Stomach (tissue), 9 donors: ENCODE data around the gene LSM7. TPM values are rescaled to one million over a fixed set of nuclear protein-coding genes. Genes with fewer than 3 reads are reported as not detected.
A peak's percentile ranks its signal among the peaks of the same experiment; 100 is the strongest.

ENCODE experiments used
- DNase-seq, 2 donors: peaks; one replicate each; pipeline versions ENCODE4 v3.0.0 to v3.0.0-alpha.2; 2013 to 2019
- H3K27ac ChIP-seq, 5 donors: fragments of 200-600 bp in 4 of 5; sonication (generic) in 4 of 5; one replicate each; pipeline ENCODE4 v1.5.1; 2013 to 2019; ENCODE audit warnings: mild to moderate bottlenecking in 1 of 5, moderate library complexity in 1 of 5
- H3K27me3 ChIP-seq, 3 donors: fragments of 200-600 bp; sonication (generic); one replicate each; pipeline ENCODE4 v1.5.1; 2017 to 2019; ENCODE audit warnings: mixed run types in 1 of 3
- H3K36me3 ChIP-seq, 4 donors: fragments of 200-600 bp; sonication (generic); 1 replicate in 3 of 4; 2 replicates in 1 of 4; pipeline ENCODE4 v1.5.1; 2016 to 2019
- H3K4me1 ChIP-seq, 4 donors: fragments of 200-600 bp; sonication (generic); one replicate each; pipeline ENCODE4 v1.5.1; 2016 to 2019
- H3K4me3 ChIP-seq, 4 donors: fragments of 200-600 bp; sonication (generic) in 3 of 4; one replicate each; pipeline ENCODE4 v1.5.1; 2016 to 2019; ENCODE audit warnings: mild to moderate bottlenecking in 1 of 4
- H3K9me3 ChIP-seq, 4 donors: fragments of 200-600 bp; sonication (generic); one replicate each; pipeline ENCODE4 v1.5.1; 2016 to 2019
- CTCF ChIP-seq, 7 experiments: fragments of 450-650 bp in 4 of 7; fragments of 200-600 bp in 3 of 7; sonication (generic) in 3 of 7; IDR thresholded peaks; one replicate each; pipeline ENCODE4 v1.5.1; 2016 to 2019; ENCODE audit warnings: antibody characterized with exemption in 7 of 7, control low read depth in 2 of 7, mild to moderate bottlenecking in 1 of 7
- EP300 ChIP-seq: sonication (generic); formaldehyde crosslinking; IDR thresholded peaks from one replicate; pipeline ENCODE4 v1.6.1; 2017; ENCODE audit warnings: antibody characterized with exemption
- POLR2A ChIP-seq, 4 donors: fragments of 450-650 bp; IDR thresholded peaks; one replicate each; pipeline ENCODE4 v1.6.1; 2016; ENCODE audit warnings: antibody characterized with exemption in 4 of 4, control low read depth in 2 of 4, mild to moderate bottlenecking in 1 of 4, moderate library complexity in 1 of 4
- POLR2AphosphoS5 ChIP-seq, 3 donors: sonication (generic); formaldehyde crosslinking; IDR thresholded peaks; one replicate each; pipeline ENCODE4 v1.6.1; 2016; ENCODE audit warnings: antibody characterized with exemption in 3 of 3
- WGBS, 5 donors: extraction: QIAGEN DNeasy Blood & Tissue Kit in 3 of 5; methylation state at CpG; one replicate each; pipeline versions ENCODE4 v1.1.5 to v1.1.7; 2013 to 2018; 5-methylcytosine and 5-hydroxymethylcytosine counted together
- intact Hi-C: fragments of 100-400 bp; cut with DNase I; formaldehyde crosslinking; loops from one replicate; pipeline ENCODE4 v1.15.1; 2023; ENCODE audit warnings: low total_unique reads
- polyA plus RNA-seq, 3 donors: library from polyadenylated mRNA; stranded (reverse); fragments of 200-250 nt; gene quantifications; one replicate each; pipeline ENCODE4 v1.2.3, GENCODE V29; 2013
- total RNA-seq, 5 donors: library from RNA; depleted of rRNA; stranded (reverse); fragments of >200 nt; gene quantifications; one replicate each; pipeline versions ENCODE4 v1.1.0 to v1.2.3, GENCODE V29; 2014 to 2016
- donor health status: healthy with polysubstance abuse.
- donor health status: Bipolar disorder and iron deficiency.
- donor health status: healthy.

Gene LSM7
- total and polyA plus RNA-seq, 8 donors = 9.8 to 332 (median 87.5) TPM

DNA sequence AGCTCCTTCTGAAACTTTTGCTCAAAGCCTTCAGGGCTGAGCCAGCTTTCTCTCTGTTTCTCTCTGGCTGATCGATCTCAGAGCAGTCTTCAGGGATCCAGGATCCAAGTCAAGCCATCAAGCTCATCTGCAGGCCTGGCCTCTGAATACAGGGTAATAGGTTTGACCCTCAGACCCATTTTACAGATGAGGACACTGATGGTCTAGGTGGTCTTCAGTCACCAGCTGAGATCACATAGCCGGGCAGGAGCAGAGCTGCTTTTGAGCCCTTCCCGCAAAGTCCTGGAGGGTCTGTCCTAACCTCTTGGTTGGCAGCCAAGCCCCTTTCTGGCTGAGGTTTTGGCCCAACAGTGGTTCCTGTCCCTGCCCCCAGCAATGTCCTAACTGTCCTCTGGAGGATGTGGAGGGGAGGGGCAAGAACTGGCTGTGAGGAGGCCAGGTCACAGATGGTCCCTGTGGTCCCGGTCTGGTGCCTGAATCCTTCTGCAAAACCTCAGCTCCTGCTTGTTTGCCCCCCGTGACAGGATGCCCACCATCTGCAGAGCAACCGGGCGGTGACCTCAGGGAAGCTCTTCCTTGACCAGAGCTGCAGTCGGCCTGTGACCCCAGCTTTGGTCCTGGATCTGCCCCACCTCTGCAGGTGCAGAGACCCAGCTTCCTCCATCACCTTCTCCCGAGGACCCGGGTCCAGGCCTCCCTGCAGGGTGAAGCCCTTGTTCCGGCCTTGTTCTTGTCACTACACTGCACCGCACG lies 40.6 kb downstream of the LSM7 start:
- peaks cover 14 to 73% (median 45%) of the 10 kb centered on the region in 3 donors for H3K27me3 ChIP-seq
- intact Hi-C loops = loop anchor here (10.0 kb wide), 1 partner anchor 157 kb away; no protein-coding TSS in a partner anchor
- H3K4me1 ChIP-seq = peaks cover 27 to 40% (median 31%) of the 10 kb centered on the region in 4 donors
- no peaks in the 10 kb centered on the region for H3K9me3 ChIP-seq
- no peak for DNase-seq
- peak overlapping the region in 2 of 5 donors; percentile 75 to 84 for H3K27ac ChIP-seq
- no peaks in the 10 kb centered on the region for H3K36me3 ChIP-seq
- 69 to 83% (median 74%) methylated on average over 12 to 13 of the region's 13 CpGs for WGBS, 5 donors
- H3K4me3 ChIP-seq = no peak overlapping the region
- TF ChIP-seq POLR2AphosphoS5 (IDR thresholded peaks at IDR 0.05) (no peak), POLR2A (IDR thresholded peaks at IDR 0.05) (no peak), EP300 (no peak), CTCF (IDR thresholded peaks at IDR 0.05) (no peak)

DNA sequence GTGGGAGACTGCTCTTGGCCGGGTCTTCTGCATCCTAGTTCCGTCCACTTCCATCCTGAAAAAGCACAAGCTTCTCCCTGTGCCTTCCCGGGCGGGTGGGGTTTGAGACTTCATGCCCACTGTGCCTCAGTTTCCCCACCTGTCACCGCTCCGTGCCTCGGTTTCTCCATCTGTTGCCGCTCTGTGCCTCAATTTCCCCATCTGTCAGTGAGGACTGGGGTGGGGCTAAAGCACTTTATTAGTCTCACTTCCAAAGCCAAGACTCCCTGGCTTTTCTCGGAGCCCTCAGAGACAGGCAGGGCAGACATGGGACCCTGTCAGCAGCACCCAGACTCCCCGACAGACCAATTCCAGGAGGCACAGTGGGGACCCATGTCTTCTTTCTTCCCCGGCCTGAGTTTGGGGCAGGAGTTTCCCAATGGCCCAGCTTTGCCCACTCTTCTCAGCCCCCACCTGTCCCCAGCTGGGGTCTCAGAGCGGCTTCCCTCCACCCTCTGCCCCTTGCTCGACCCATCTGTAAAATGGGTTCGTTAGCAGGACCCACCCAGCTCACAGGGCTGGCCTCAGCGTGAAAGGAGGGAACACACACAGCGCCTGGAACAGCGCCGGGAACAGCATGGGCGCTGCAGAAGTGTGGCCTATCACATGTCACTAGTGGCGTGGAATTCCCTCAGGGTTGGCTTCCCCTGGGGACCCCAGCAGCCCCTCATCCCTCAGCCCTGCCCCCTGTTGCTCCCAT lies 41.8 kb downstream of the LSM7 start:
- intact Hi-C loops = loop anchor here (10.0 kb wide), 1 partner anchor 158 kb away; no protein-coding TSS in a partner anchor
- TF ChIP-seq POLR2A (IDR thresholded peaks at IDR 0.05) = no peak
- WGBS, 5 donors = 78 to 84% (median 83%) methylated on average over 20 of the region's 20 CpGs
- Histone ChIP-seq H3K36me3 (no peaks in the 10 kb centered on the region), H3K9me3 (no peaks in the 10 kb centered on the region), H3K4me3 (no peak overlapping the region), H3K27ac (no peak overlapping the region), H3K27me3 (peaks cover 14 to 72% (median 45%) of the 10 kb centered on the region in 3 donors), H3K4me1 (peaks cover 35 to 47% (median 40%) of the 10 kb centered on the region in 4 donors)
- DNase-seq = no peak

GRCh38 chr19:2283835-2284507 lies 44.4 kb downstream of the LSM7 start:
- no peak for TF ChIP-seq EP300
- TF ChIP-seq POLR2A (IDR thresholded peaks at IDR 0.05) = no peak
- Histone ChIP-seq H3K27ac (no peak overlapping the region), H3K36me3 (no peaks in the 10 kb centered on the region), H3K4me3 (no peak overlapping the region), H3K27me3 (peaks cover 0 to 47% (median 21%) of the 10 kb centered on the region in 3 donors), H3K9me3 (no peaks in the 10 kb centered on the region), H3K4me1 (peaks cover 11 to 37% (median 18%) of the 10 kb centered on the region in 4 donors)
- WGBS, 5 donors = 88 to 97% (median 92%) methylated on average over 8 of the region's 8 CpGs
- DNase-seq = no peak
- intact Hi-C loops = loop anchor here (10.0 kb wide), 1 partner anchor 161 kb away; no protein-coding TSS in a partner anchor

- H3K9me3 ChIP-seq = no peaks in the 10 kb centered on the region
- H3K4me1 ChIP-seq = peaks cover 11 to 41% (median 17%) of the 10 kb centered on the region in 4 donors
- TF ChIP-seq POLR2AphosphoS5 (IDR thresholded peaks at IDR 0.05) = no peak
- no peak for TF ChIP-seq EP300
- TF ChIP-seq CTCF (IDR thresholded peaks at IDR 0.05) = no peak
- TF ChIP-seq POLR2A (IDR thresholded peaks at IDR 0.05) = no peak
- H3K36me3 ChIP-seq = no peaks in the 10 kb centered on the region
- 61 to 75% (median 67%) methylated on average over 11 of the region's 11 CpGs for WGBS, 5 donors
- no peak for DNase-seq
- H3K27ac ChIP-seq = peak overlapping the region in 4 of 5 donors; percentile 60 to 79 (median 70)
- H3K4me3 ChIP-seq = peak overlapping the region in 2 of 4 donors; percentile 40 to 45
- peaks cover 0 to 37% (median 12%) of the 10 kb centered on the region in 3 donors for H3K27me3 ChIP-seq
- intact Hi-C loops = loop anchor here (10.0 kb wide), 1 partner anchor 162 kb away; no protein-coding TSS in a partner anchor
Observed at GRCh38 chr19:2282862-2283237, 45.5 kb downstream of the LSM7 start.
